GM12864 (cell line): ENCODE results near the gene RABAC1.

Experiments used
- DNase-seq: peaks from one replicate; pipeline ENCODE4 v3.0.0-alpha.2; 2011; ENCODE audit warnings: low read depth
- H3K4me3 ChIP-seq: 2 replicates; pipeline ENCODE4 v1.5.1; 2011; ENCODE audit warnings: mild to moderate bottlenecking, low read depth, low read length, control low read depth
- TF ChIP-seq, protein P1 (sequence below): IDR thresholded peaks from 2 replicates; pipeline ENCODE4 v1.5.1; 2011; ENCODE audit warnings: low read depth, mild to moderate bottlenecking, moderate library complexity, low read length, control low read depth, inconsistent platforms; ENCODE audit errors: missing control alignments

The RABAC1 gene

DNA sequence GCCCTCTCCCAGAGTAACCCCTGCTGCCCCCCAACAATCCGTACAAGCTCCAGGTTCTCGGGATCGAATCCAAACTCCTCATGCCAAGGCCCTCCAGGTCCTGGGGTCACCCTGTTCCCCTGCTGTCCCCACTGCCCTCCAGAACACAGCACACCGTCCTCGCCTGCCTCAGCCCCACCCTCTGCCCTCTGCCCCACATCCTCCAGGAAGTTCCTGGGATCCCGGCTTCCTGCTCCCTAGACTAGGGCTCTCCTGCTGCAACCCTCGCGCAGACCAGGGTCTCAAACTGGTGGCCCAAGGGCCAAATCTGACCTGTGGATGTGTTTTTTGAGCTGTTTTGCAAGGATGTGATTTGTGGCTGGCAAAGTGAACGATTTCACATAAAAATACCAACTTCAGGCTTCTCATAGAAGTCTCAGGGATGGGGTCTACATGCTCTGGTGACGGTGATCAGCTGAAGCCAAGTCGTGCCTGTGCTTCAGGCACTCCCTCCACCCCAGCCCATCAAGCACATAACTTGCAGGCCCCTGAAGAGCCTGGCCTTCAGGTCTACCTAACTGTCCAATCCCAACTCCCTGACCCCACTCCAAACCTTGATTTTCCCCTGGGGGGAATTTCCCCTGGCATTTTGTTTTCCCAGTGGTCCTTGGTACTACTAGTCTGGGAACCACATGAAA lies 1.8 kb downstream of the RABAC1 start:
- TF ChIP-seq, protein P1, sequence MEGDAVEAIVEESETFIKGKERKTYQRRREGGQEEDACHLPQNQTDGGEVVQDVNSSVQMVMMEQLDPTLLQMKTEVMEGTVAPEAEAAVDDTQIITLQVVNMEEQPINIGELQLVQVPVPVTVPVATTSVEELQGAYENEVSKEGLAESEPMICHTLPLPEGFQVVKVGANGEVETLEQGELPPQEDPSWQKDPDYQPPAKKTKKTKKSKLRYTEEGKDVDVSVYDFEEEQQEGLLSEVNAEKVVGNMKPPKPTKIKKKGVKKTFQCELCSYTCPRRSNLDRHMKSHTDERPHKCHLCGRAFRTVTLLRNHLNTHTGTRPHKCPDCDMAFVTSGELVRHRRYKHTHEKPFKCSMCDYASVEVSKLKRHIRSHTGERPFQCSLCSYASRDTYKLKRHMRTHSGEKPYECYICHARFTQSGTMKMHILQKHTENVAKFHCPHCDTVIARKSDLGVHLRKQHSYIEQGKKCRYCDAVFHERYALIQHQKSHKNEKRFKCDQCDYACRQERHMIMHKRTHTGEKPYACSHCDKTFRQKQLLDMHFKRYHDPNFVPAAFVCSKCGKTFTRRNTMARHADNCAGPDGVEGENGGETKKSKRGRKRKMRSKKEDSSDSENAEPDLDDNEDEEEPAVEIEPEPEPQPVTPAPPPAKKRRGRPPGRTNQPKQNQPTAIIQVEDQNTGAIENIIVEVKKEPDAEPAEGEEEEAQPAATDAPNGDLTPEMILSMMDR = no peak
- H3K4me3 ChIP-seq = no peak overlapping the region
- DNase-seq = no peak

DNA sequence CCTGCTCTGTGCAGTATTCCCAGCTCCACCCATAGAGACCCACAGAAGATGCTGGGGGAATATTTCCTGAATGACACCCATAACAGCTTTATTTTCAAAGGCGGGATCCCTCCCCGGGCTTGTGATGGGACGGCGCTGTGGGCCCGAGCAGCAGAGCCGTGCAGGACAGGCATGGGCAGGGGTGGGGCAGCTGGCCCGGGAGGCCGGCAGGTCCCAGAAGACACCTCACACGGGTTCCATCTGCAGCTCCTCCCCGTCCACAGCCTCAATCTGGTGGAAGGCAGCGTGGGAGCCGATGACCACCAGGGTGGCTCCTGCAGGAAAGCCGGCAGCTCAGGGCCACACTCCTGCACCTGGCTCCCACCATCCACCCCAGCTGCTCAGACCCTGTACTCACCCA lies 2.5 kb downstream of the RABAC1 start:
- H3K4me3 ChIP-seq = no peak overlapping the region
- DNase-seq = no peak
- TF ChIP-seq, protein P1 = no peak

- TF ChIP-seq, protein P1 = no peak
- no peak overlapping the region for H3K4me3 ChIP-seq
- no peak for DNase-seq
These were observed 3.6 kb downstream of the RABAC1 start for GRCh38 chr19:41955521-41955920.

- H3K4me3 ChIP-seq = no peak overlapping the region
- TF ChIP-seq, protein P1 = peak; percentile 100
- peak; percentile 52 for DNase-seq
These were observed 7.4 kb downstream of the RABAC1 start for GRCh38 chr19:41951686-41952172.

DNA sequence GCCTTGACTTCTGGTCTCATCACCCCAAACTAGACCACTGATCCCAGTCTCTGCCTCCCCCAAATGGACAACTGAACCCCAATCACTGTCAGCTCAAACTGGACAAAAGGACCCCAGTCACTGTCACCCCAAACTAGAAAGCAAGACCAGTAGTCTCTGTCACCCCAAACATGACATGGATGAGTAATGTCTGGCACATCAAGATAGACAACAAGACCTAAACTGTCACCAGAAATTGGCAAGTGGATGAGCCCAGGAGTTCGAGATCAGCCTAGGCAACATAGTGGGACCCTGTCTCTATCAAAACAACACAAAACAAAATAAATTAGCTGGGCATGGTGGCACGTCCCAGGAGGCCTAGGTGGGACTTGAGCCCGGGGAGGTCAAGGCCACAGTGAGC lies 12.0 kb downstream of the RABAC1 start:
- no peak for DNase-seq
- TF ChIP-seq, protein P1 = no peak
- no peak overlapping the region for H3K4me3 ChIP-seq

GRCh38 chr19:41945135-41945766 lies 13.9 kb downstream of the RABAC1 start:
- peak; percentile 99 for DNase-seq
- no peak overlapping the region for H3K4me3 ChIP-seq
- TF ChIP-seq, protein P1 = no peak
